Nephron (organoid): ENCODE results near the gene SPTBN5.

Source experiments
- H3K27ac Mint-ChIP-seq, 3 experiments: 2 replicates each; pipeline ENCODE4 v1.8.0; 2020; ENCODE audit warnings: mixed read lengths in 3 of 3, mild to moderate bottlenecking in 2 of 3, moderate library complexity in 1 of 3
- H3K27me3 Mint-ChIP-seq: 2 replicates; pipeline ENCODE4 v1.8.0; 2021; ENCODE audit warnings: low read depth, mild to moderate bottlenecking, moderate library complexity, mixed read lengths
- H3K36me3 Mint-ChIP-seq: 2 replicates; pipeline ENCODE4 v1.8.0; 2020; ENCODE audit warnings: low read depth, mixed read lengths
- H3K4me1 Mint-ChIP-seq: 2 replicates; pipeline ENCODE4 v1.8.0; 2020; ENCODE audit warnings: mixed read lengths
- H3K4me3 Mint-ChIP-seq, 3 experiments: 2 replicates each; pipeline ENCODE4 v1.8.0; 2020; ENCODE audit warnings: mild to moderate bottlenecking in 3 of 3, mixed read lengths in 3 of 3, moderate library complexity in 2 of 3
- H3K9me3 Mint-ChIP-seq: 2 replicates; pipeline ENCODE4 v1.8.0; 2020; ENCODE audit warnings: mixed read lengths
- TF ChIP-seq, protein P1 (sequence below), 3 experiments: fragments of 200-600 bp; sonication (generic); IDR thresholded peaks; one replicate each; pipeline ENCODE4 v1.5.0; 2021; ENCODE audit warnings: antibody characterized with exemption in 3 of 3; ENCODE audit not compliant: unreplicated experiment in 3 of 3

The SPTBN5 gene

DNA sequence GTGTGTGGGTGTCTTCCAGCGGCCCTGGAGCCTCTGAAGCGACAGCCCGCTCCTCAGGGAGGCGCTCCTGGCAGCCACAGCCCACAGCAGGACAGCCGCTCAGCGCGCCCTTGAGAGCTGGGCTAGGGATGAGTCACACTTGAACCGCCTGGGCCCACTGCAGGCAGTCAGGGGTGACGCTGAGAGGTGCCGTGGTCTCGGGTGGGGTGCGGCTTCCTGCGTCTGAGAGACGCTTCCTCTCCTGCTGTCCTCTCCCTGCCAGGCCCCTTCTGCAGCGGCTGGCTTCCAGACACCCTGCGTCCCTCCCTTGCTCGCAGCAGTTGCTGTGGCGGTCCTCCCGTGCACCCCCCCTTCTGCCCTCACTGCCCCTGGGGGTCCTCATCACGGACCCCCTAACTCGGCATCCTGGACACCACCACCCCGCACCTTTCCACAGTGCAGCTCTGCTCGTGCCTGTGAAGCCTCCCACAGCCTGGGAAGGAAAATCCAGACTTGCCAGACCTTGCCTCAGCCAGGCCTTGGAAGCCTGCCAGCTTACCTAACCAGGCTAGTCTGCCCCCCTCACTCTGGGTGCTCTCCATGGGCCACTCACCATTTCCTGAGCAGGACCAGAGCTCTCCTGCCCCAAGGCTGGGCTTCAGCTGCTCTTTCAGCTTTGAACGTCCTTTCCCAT lies 1.1 kb upstream of the SPTBN5 start:
- Mint-ChIP-seq H3K4me3 (no peak overlapping the region), H3K27me3 (peaks cover 4% of the 10 kb centered on the region), H3K36me3 (peaks cover 4% of the 10 kb centered on the region), H3K4me1 (peaks cover 53% of the 10 kb centered on the region), H3K9me3 (no peaks in the 10 kb centered on the region), H3K27ac (peak overlapping the region in 2 of 3 experiments; percentile 50 to 91)
- TF ChIP-seq, protein P1, sequence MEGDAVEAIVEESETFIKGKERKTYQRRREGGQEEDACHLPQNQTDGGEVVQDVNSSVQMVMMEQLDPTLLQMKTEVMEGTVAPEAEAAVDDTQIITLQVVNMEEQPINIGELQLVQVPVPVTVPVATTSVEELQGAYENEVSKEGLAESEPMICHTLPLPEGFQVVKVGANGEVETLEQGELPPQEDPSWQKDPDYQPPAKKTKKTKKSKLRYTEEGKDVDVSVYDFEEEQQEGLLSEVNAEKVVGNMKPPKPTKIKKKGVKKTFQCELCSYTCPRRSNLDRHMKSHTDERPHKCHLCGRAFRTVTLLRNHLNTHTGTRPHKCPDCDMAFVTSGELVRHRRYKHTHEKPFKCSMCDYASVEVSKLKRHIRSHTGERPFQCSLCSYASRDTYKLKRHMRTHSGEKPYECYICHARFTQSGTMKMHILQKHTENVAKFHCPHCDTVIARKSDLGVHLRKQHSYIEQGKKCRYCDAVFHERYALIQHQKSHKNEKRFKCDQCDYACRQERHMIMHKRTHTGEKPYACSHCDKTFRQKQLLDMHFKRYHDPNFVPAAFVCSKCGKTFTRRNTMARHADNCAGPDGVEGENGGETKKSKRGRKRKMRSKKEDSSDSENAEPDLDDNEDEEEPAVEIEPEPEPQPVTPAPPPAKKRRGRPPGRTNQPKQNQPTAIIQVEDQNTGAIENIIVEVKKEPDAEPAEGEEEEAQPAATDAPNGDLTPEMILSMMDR (IDR thresholded peaks at IDR 0.05; ENCODE audit: unreplicated experiment in 3 of 3): no peak

- TF ChIP-seq, protein P1 (IDR thresholded peaks at IDR 0.05; ENCODE audit: unreplicated experiment in 3 of 3): no peak
- Mint-ChIP-seq H3K4me3 (no peak overlapping the region), H3K27me3 (peaks cover 4% of the 10 kb centered on the region), H3K36me3 (peaks cover 4% of the 10 kb centered on the region), H3K9me3 (no peaks in the 10 kb centered on the region), H3K4me1 (peaks cover 47% of the 10 kb centered on the region), H3K27ac (no peak overlapping the region)
These were observed 468 bp upstream of the SPTBN5 start for GRCh38 chr15:41894251-41894790.

DNA sequence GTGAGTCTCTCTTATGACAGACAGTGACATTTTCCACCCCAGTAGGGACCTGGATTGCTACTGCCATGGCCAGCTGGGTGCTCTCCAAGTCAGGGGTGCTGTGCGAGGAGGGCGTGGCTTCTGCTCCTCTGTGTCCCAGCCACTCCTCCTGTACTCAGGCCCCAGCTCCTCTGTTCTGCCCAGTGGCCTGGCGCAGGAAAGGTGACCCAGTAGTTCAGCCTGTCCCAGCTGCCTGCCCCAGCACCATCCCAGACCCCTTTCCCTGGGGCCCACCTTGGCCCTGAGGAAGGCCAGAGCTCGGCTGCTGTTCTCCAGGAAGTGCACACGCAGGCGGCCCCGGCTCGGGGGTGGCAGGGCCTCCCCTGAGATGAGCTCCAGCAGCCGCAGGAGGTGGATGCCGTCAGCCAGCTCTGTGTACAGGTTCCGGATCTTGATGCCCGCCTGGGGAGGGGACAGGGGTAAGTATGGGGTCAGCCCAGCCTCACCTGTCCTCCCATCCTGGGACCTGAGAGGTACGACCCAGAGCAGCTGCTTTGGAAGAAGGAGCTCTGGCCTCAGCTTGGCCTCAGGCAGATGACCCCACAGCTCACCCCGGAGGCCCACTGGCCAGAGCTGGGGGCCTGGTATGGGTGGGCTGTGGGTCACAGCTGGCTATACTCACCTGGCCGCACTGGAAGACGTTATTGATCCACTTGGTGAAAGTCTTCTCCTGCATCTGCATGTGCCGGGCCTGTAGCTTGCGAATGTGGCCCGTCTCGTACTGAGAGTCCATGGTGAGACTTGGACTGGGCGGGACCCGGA lies 1.0 kb downstream of the SPTBN5 start:
- Mint-ChIP-seq H3K4me1 (peaks cover 37% of the 10 kb centered on the region), H3K4me3 (no peak overlapping the region), H3K27me3 (no peaks in the 10 kb centered on the region), H3K9me3 (no peaks in the 10 kb centered on the region), H3K36me3 (no peaks in the 10 kb centered on the region), H3K27ac (peak overlapping the region in 2 of 3 experiments; percentile 8 to 22)
- TF ChIP-seq, protein P1 (IDR thresholded peaks at IDR 0.05; ENCODE audit: unreplicated experiment in 3 of 3): no peak

- TF ChIP-seq, protein P1 (IDR thresholded peaks at IDR 0.05; ENCODE audit: unreplicated experiment in 3 of 3): no peak
- no peaks in the 10 kb centered on the region for H3K9me3 Mint-ChIP-seq
- peak overlapping the region; percentile 8 to 25 (median 22) for H3K27ac Mint-ChIP-seq
- H3K36me3 Mint-ChIP-seq: no peaks in the 10 kb centered on the region
- H3K27me3 Mint-ChIP-seq: no peaks in the 10 kb centered on the region
- H3K4me1 Mint-ChIP-seq: peaks cover 29% of the 10 kb centered on the region
- H3K4me3 Mint-ChIP-seq: no peak overlapping the region
These were observed 1.9 kb downstream of the SPTBN5 start for GRCh38 chr15:41891946-41892345.

GRCh38 chr15:41891226-41891625 lies 2.6 kb downstream of the SPTBN5 start:
- Mint-ChIP-seq H3K4me3 (no peak overlapping the region), H3K27me3 (no peaks in the 10 kb centered on the region), H3K27ac (peak overlapping the region in 2 of 3 experiments; percentile 25 to 61), H3K36me3 (no peaks in the 10 kb centered on the region), H3K4me1 (peaks cover 28% of the 10 kb centered on the region), H3K9me3 (no peaks in the 10 kb centered on the region)
- TF ChIP-seq, protein P1 (IDR thresholded peaks at IDR 0.05; ENCODE audit: unreplicated experiment in 3 of 3): no peak
